HUES48 (cell line): ENCODE results near the gene WWC1.

Experiments used
- H3K27ac ChIP-seq: one replicate; pipeline ENCODE4 v1.7.0; 2013; ENCODE audit warnings: low read depth, low read length, inconsistent platforms
- H3K27me3 ChIP-seq: 2 replicates; pipeline ENCODE4 v1.6.1; 2013; ENCODE audit warnings: mild to moderate bottlenecking, low read length; ENCODE audit not compliant: control insufficient read depth, insufficient read depth
- H3K36me3 ChIP-seq: 2 replicates; pipeline ENCODE4 v1.6.1; 2013; ENCODE audit warnings: low read length; ENCODE audit not compliant: control insufficient read depth, insufficient read depth
- H3K4me1 ChIP-seq: 2 replicates; pipeline ENCODE4 v1.6.1; 2013; ENCODE audit warnings: mild to moderate bottlenecking, low read length; ENCODE audit not compliant: control insufficient read depth, insufficient read depth
- H3K4me3 ChIP-seq: 2 replicates; pipeline ENCODE4 v1.5.1; 2013; ENCODE audit warnings: mild to moderate bottlenecking, low read depth, low read length
- H3K9ac ChIP-seq: 2 replicates; pipeline ENCODE4 v1.6.1; 2013; ENCODE audit warnings: mild to moderate bottlenecking, low read depth, low read length, moderate library complexity
- H3K9me3 ChIP-seq: 2 replicates; pipeline ENCODE4 v1.6.1; 2013; ENCODE audit warnings: low read length; ENCODE audit not compliant: control insufficient read depth, insufficient read depth

Gene WWC1

DNA sequence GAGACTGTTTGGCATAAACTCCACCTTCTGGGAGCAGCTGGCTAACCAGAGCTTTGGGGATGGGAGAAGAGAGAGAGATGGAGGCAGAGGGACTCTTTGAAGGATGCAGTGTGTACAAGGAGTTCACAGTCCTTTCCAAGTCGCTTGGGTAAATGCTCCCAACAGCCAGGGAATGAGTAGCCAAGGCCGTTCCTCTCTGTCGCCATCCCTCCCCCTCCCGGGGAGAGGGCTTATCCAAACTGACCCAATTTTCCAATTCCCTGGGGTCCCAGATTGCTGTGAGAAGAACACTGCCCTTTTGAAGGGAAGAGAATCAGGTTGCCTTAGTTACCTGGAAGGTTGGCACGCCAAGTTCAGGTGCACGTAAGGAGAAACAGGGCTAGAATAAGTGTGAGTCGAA is 7.9 kb downstream of the WWC1 start:
- H3K27ac ChIP-seq, result peak overlapping the region; percentile 61

DNA sequence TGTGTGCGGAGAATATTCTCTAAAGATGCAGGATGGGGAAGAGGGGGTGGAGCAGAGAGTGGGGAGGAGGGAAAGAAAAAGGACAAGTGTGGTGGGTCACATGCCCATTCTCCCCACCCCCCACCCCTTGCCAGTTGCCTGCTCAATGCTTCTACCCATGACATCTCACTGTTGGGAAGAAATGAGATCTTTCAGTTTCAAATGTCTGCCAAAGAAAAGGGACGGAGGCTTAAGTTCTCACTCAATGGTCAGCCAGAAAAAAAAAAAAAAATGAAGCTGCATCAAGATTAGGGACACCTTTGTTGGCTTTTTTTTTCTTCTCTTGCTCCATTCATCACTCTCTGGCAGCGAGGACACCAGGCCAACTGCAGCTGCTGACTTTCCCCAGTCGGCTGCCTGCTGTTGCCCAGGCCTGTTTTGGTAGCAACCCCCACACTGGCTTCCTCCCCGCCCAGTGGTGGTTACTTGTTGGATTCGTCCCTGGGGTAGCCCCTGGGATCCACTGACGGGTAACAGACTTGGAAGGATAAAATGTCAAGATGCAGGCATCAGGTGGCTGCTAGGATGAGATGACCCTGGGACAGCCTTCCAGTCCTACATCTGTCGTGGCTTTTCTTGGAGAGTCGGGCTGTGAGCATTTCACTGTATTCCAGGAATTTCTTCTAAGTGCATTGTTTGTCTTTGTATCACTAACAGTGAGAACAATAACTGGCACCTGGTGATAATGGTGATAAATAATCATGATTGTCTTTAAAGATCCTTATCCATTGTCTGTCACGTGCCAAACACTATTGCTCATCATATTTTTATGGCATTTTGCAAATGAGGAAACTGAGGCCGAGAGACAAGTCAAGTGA is 9.1 kb downstream of the WWC1 start:
- Histone ChIP-seq H3K9ac (no peak overlapping the region), H3K4me1 (peaks cover 46% of the 10 kb centered on the region), H3K36me3 (peaks cover 3% of the 10 kb centered on the region; the same call in 1 of the 2 replicates), H3K9me3 (no peaks in the 10 kb centered on the region), H3K4me3 (no peak overlapping the region), H3K27ac (peak overlapping the region; percentile 61), H3K27me3 (no peaks in the 10 kb centered on the region)

More for the DNA sequence above, 7.9 kb downstream of the WWC1 start:
- Histone ChIP-seq H3K27me3 (no peaks in the 10 kb centered on the region), H3K9ac (no peak overlapping the region), H3K4me1 (peaks cover 53% of the 10 kb centered on the region), H3K4me3 (no peak overlapping the region), H3K36me3 (peaks cover 3% of the 10 kb centered on the region; the same call in 1 of the 2 replicates), H3K9me3 (no peaks in the 10 kb centered on the region)

DNA sequence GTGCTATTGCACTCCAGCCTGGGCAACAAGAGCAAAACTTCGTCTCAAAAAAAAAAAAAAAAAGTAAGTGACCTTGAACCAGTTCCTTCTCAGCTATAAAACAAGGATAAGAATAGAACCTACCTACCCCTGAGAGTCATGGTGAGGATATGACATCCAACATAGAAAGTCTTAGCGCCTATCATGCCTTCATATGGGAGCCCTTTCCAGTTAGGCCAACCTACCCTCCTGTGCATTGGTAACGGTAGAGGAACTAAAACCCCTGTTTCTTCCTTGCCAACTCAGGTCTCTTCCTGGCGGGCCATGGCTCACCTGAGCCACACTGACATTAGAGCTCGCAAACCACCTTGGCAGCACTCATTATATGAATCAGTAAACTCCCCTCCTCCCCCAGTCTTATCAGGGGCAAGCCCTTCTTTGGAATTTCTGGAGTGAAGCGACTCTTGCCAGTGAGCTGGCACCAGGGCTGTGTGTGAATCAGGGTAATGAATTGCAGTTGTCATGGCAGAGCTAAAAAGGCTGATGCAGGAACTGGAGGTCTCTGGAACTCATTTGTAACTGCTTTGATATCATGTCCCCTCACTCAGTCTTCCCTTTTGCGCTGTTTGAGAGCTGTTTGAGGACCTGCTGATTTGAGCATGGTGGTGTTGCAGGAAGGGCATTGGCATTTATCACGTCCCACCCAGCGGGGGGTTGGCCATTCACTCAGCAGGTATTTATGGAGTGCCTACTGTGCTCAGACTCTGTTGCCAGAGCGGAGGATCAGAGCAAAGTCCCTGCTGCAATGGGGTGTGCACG is 10.3 kb downstream of the WWC1 start:
- Histone ChIP-seq H3K4me1 (peaks cover 34% of the 10 kb centered on the region), H3K27ac (no peak overlapping the region), H3K9ac (no peak overlapping the region), H3K4me3 (no peak overlapping the region; the same call in 1 of the 2 replicates), H3K9me3 (no peaks in the 10 kb centered on the region), H3K36me3 (peaks cover 3% of the 10 kb centered on the region; the same call in 1 of the 2 replicates), H3K27me3 (no peaks in the 10 kb centered on the region)

DNA sequence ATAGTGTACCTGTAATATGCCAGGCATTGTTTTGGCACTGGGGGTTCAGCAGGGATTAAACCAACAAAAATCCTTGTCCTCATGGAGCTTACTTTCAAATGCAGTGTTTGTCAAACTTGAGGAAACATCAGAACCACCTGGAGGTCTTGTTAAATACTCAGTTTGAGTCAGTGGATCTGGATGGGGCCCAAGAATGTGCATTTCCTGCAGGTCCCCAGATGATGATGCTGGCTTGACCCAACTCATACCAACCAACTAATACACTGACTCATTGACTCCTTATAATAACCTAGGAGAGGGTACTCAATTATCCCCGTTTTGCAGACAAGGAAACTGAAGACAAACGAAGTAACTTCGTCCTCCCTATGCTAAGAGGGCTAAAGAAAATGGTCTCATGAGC is 11.3 kb downstream of the WWC1 start:
- Histone ChIP-seq H3K4me1 (peaks cover 33% of the 10 kb centered on the region), H3K36me3 (no peaks in the 10 kb centered on the region), H3K27me3 (peaks cover 3% of the 10 kb centered on the region; the same call in 1 of the 2 replicates), H3K9me3 (no peaks in the 10 kb centered on the region), H3K4me3 (no peak overlapping the region), H3K9ac (no peak overlapping the region), H3K27ac (no peak overlapping the region)

DNA sequence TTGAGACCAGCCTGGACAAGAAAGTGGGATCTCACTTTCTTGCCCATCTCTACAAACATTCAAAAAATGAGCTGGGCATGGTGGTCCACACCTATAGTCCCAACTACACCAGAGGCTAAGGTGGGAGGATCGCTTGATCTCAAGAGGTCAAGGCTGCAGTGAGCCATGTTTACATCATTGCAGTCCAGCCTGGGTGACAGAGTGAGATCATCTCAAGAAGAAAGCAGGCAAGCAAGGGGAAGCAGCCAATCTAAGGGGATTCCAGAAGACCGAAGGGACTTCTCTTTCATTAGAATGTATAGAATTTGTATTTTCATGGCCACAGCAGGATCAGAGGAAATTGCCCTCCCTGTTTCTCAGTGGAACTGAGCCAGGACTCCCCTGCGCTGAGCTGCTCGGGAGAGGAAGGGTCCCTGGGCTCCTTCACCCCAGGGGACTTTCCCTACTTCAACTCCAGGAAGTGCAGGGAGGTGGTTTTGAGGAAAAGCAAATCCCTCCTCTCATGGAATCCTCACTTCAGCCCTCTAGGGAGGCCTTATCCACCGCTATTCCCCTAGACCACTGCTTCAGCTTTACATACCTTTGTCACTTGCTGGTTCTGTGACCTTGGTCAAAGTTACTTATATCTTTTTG is 12.1 kb downstream of the WWC1 start:
- peaks cover 33% of the 10 kb centered on the region for H3K4me1 ChIP-seq
- H3K9ac ChIP-seq, result no peak overlapping the region
- no peaks in the 10 kb centered on the region for H3K36me3 ChIP-seq
- H3K9me3 ChIP-seq, result no peaks in the 10 kb centered on the region
- H3K4me3 ChIP-seq, result no peak overlapping the region
- H3K27me3 ChIP-seq, result peaks cover 10% of the 10 kb centered on the region
- no peak overlapping the region for H3K27ac ChIP-seq

DNA sequence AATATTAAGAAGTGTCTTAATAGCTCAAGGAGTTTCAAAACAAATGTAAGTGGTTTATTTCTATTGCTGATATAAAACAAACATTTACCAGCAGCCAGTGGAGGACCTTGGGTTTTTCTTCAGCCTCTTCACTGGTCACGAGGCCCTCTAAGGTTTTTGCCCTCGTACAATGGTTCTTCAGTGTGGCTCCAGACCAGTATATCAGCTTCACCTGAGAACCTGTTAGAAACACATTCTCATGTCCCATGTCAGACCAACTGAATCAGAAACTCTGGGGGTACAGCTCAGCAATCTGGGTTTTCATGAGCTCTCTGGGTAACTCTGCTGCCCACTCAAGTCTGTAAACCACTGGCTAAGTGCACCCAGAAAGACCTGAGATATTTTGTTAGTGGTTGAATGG is 12.9 kb downstream of the WWC1 start:
- H3K27ac ChIP-seq, result no peak overlapping the region
- peaks cover 18% of the 10 kb centered on the region for H3K27me3 ChIP-seq
- peaks cover 28% of the 10 kb centered on the region for H3K4me1 ChIP-seq
- H3K9me3 ChIP-seq, result no peaks in the 10 kb centered on the region
- H3K9ac ChIP-seq, result no peak overlapping the region
- no peaks in the 10 kb centered on the region for H3K36me3 ChIP-seq
- no peak overlapping the region for H3K4me3 ChIP-seq

DNA sequence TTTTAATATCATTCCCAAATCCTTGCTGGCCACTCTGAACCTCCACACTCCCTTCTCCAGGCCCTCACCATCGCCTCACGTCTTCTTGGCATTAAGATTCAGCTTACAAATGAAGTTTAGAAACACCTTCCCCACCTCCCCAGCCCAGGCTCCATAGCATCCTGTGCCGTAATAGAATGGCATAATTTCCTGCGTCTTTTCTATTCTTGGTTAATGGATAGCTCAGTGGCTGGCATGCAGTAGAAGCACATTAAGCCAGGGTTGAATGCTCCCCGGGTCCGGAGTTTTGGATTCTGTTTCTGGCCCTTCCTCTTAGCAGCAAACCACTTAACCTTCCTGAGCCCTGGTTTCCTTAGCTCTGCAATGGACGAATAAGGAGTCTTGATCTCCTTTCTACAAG is 13.8 kb downstream of the WWC1 start:
- no peaks in the 10 kb centered on the region for H3K36me3 ChIP-seq
- peaks cover 19% of the 10 kb centered on the region for H3K4me1 ChIP-seq
- H3K27ac ChIP-seq, result no peak overlapping the region
- peaks cover 23% of the 10 kb centered on the region for H3K27me3 ChIP-seq
- H3K9me3 ChIP-seq, result no peaks in the 10 kb centered on the region
- no peak overlapping the region for H3K9ac ChIP-seq
- H3K4me3 ChIP-seq, result no peak overlapping the region

DNA sequence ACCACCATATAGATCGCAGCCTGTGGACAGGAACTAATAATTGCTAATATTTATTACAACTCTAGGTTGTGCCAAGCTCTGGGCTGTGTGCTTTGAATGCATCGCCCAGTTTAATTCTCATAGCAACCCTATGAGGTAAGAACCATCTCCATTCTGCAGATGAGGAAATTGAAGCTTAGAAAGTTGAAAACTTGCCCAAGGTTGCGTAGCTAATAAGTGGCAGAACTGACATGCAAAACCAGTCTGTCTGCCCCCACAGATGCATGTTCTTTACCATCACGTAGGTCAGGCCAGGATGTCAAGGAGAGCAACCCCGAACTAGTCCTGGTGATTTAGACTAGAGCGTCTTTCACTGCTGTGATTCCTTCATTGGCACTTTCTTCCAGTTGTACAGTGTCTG is 15.6 kb downstream of the WWC1 start:
- no peak overlapping the region for H3K27ac ChIP-seq
- H3K4me1 ChIP-seq, result peaks cover 6% of the 10 kb centered on the region

DNA sequence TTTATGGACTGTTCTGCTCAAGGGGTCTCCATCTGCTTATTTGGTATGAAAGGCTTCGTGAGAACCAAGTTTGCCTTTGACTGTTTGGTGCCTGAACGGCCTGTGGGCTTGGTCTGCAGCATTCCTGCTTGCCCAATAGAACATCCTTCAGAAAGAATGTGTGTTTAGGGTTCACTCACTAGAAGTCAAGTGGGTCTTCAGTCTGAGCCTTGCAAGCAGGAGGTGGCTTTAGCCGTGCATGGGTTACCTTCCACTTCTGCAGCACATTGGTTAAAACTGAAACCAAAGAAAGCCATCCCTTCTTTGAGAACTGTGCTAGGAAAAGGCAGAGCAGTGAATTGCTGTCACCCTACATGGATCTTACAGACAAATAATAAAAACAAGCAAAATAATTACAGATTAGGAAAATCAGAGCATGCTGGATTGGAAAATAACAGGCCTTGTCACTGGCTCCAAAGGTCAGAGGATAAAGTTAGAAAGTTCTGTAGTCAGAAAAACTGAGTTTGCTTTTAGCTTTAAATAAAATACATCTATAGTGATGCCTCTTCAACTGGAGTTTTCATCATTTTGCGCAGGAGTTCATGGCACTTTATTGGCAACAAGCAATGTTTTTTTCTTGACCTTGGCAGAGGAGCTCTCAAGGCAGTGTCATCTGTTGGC is 16.6 kb downstream of the WWC1 start:
- Histone ChIP-seq H3K27me3 (peaks cover 23% of the 10 kb centered on the region), H3K4me1 (no peaks in the 10 kb centered on the region), H3K9me3 (no peaks in the 10 kb centered on the region), H3K27ac (no peak overlapping the region), H3K4me3 (no peak overlapping the region), H3K36me3 (no peaks in the 10 kb centered on the region), H3K9ac (no peak overlapping the region)

More for the DNA sequence above, 15.6 kb downstream of the WWC1 start:
- Histone ChIP-seq H3K4me3 (no peak overlapping the region), H3K9ac (no peak overlapping the region), H3K36me3 (no peaks in the 10 kb centered on the region), H3K9me3 (no peaks in the 10 kb centered on the region), H3K27me3 (peaks cover 23% of the 10 kb centered on the region)

DNA sequence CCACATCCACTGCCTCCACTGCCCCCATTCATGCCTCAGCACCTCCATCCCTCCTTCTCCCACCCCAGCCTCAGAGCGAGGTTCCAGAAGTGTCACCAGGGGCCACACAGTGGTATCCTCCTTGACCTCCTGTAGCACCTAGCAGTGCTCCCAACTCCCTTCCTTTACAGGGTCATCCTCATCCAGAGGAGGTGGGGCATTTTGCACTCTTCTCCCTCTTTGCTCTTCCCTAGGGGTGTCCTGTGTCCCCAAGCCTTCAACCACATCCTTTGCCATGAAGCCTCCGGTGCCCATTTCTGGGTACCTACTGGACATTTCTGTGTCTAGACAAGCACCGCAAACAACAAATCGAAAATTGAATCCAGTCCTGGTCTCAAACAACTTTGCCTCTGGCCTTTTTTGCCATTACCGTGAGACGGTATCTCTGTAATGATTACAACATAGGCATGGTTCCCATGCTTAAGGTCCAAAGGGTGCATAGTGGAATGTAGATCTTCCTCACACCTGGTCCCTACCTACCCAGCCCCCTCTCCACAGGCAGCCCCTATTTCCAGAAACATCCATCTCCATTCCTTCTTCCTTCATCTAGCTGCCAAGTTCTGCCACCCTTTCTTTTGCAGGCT is 17.6 kb downstream of the WWC1 start:
- Histone ChIP-seq H3K27ac (no peak overlapping the region), H3K4me3 (no peak overlapping the region), H3K4me1 (no peaks in the 10 kb centered on the region), H3K36me3 (no peaks in the 10 kb centered on the region), H3K9me3 (no peaks in the 10 kb centered on the region), H3K27me3 (peaks cover 23% of the 10 kb centered on the region), H3K9ac (no peak overlapping the region)
